LNCaP clone FGC (cell line): ENCODE results near the gene ZBTB40.

Experiments
- DNase-seq: peaks from one replicate; pipeline ENCODE4 v3.0.0-alpha.2; 2011; ENCODE audit warnings: low read depth
- H3K4me3 ChIP-seq: 2 replicates; pipeline ENCODE4 v1.5.1; 2011; ENCODE audit warnings: mild to moderate bottlenecking, low read depth, low read length, control low read depth
- TF ChIP-seq, protein P1 (sequence below): IDR thresholded peaks from 2 replicates; pipeline ENCODE4 v1.5.1; 2012; ENCODE audit warnings: mild to moderate bottlenecking; ENCODE audit not compliant: control insufficient read depth, insufficient read depth; ENCODE audit errors: extremely low read depth

The ZBTB40 gene

DNA sequence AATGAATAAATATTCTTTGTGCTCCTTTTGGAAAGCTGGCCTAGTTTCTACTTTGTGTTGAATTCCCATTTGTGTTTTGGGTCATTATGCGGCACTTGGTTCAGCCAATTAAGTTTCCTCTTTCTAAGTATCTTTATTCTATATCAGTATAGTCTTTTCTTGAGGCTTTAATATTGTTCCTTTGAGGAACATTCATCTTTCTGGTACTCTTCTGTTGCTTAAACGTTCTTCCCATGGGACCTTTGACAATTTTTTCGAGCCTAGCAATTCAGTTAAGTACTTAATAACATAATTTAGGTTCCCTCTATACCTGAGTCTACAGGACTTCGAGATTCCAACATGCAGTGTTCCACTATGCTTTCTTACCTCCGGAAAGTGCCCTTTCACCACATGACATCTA is 24.9 kb downstream of the ZBTB40 start:
- no peak for DNase-seq
- H3K4me3 ChIP-seq, result no peak overlapping the region
- TF ChIP-seq, protein P1, sequence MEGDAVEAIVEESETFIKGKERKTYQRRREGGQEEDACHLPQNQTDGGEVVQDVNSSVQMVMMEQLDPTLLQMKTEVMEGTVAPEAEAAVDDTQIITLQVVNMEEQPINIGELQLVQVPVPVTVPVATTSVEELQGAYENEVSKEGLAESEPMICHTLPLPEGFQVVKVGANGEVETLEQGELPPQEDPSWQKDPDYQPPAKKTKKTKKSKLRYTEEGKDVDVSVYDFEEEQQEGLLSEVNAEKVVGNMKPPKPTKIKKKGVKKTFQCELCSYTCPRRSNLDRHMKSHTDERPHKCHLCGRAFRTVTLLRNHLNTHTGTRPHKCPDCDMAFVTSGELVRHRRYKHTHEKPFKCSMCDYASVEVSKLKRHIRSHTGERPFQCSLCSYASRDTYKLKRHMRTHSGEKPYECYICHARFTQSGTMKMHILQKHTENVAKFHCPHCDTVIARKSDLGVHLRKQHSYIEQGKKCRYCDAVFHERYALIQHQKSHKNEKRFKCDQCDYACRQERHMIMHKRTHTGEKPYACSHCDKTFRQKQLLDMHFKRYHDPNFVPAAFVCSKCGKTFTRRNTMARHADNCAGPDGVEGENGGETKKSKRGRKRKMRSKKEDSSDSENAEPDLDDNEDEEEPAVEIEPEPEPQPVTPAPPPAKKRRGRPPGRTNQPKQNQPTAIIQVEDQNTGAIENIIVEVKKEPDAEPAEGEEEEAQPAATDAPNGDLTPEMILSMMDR, result no peak

DNA sequence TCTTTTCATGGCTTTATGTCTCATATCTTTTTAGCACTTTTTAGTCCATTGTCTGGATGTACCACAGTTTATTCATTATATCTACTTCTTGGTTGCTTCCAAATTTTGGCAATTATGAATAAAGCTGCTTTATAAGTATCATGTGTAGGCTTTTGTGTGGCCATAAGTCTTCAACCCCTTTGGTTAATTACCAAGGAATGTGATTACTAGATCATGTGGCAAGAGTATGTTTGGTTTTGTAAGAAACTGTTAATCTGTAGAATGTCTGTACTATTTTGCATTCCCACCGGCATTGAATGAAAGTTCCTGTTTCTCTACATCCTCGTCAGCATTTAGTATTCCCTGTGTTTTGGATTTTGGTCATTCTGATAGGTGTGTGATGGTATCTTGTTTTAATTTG is 31.5 kb downstream of the ZBTB40 start:
- no peak for DNase-seq
- TF ChIP-seq, protein P1, result no peak

DNA sequence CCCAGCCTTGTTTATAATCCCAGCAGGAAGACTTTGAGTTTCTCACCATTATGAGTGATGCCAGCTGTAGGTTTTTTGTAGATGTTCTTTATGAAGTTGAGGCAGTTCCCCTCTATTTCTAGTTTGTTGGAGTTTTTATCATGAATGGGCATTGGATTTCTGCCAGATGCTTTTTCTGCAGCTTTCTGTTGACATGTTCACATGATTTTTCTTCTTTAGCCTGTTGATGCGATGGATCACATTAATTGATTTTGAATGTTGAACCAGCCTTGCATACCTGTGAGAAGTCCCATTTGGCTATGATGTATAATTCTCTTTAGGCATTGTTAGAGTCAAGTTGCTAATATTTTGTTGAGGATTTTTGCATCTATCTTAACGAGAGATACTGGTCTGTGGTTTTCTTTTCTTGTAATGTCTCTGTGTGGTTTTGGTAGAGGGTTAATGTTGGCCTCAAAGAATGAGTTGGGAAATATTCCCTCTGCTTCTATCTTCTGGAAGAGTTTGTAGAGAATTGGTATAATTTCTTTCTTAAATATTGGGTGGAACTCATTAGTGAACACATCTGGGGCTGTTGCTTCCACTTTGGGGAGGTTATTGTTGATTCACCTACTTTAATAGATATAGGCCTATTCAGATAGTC is 33.2 kb downstream of the ZBTB40 start:
- H3K4me3 ChIP-seq, result no peak overlapping the region
- TF ChIP-seq, protein P1, result no peak
- DNase-seq, result no peak

More for the DNA sequence above, 31.5 kb downstream of the ZBTB40 start:
- no peak overlapping the region for H3K4me3 ChIP-seq

DNA sequence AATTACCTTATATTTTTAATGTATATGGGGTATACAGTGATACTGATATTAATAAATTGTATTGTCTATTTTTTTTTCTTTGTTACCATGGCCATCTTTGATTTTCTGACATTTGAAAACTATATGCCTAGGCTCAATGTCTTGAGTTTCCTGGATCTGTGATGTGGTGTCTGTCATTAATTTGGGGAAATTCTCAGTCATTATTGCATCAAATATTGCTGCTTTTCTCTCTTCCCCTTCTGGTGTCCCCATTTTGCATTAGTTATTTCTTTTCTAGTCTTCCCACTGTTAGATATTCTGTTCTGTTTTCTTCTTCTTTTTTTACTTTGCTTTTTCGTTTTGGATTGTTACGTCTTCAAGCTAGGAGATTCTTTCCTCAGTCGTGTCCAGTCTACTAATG is 33.8 kb downstream of the ZBTB40 start:
- TF ChIP-seq, protein P1, result no peak
- no peak for DNase-seq

DNA sequence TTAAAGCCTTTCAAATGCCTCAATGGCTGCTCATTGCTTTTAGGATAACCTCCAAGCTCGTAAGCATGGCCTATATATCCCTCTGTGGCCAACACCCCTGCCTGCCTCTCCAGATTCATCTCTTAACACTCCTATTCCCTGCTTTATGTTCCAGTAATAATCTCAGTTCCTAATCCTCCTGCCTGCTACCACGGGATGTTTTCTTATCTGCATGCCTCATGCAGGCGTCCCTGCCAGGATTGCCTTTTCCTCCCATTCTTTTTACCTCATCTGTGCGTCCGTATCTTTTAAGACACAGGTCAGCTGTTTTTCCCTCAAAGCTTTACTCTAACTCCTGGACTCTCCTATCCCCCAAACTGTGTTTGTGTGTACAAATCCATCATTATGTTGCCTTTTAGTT is 36.1 kb downstream of the ZBTB40 start:
- no peak for DNase-seq
- H3K4me3 ChIP-seq, result no peak overlapping the region
- TF ChIP-seq, protein P1, result no peak

More for the DNA sequence above, 33.8 kb downstream of the ZBTB40 start:
- no peak overlapping the region for H3K4me3 ChIP-seq

DNA sequence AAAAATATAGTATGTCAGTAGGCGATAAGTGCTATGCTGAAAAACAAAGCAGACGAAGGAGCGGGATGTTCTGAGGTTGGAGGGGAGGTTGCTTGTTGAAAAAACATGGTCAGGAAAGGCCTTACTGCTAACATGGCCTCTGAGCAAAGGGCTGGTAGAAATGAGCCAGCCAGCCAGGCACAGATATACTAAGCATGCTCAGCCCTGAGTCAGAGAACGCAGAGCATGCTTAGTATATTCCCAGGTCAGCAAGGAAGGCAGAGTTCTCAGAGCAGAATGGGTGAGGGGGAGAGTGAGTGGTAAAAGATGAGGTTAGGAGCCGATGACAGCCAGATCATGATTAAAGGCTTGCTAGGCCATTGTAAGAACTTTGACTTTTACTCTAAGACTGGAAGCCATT is 36.7 kb downstream of the ZBTB40 start:
- H3K4me3 ChIP-seq, result no peak overlapping the region
- DNase-seq, result no peak
- TF ChIP-seq, protein P1, result no peak

DNA sequence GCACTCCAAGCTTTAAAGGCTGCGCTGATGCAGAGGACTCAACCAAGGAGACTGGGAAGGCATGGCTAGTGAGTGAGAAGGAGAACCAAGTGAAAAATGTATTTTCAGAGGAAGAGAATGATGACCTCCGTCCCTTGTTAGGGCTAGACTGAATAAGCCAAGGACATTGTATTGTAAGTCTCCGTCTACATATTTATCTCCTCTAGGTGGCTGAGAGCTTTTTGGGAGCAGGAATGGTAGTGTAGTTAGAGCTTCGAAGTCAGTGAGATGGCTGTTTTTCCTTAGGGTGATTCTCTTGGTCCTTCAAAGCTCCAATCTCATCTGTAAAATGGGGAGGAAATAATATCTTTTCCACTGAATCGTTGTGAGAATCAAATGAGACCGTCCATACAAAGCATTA is 37.6 kb downstream of the ZBTB40 start:
- DNase-seq, result no peak
- TF ChIP-seq, protein P1, result no peak
- no peak overlapping the region for H3K4me3 ChIP-seq
